GM21381 (cell line): ENCODE results near the gene TMEM167A.

ENCODE experiments used
- ATAC-seq: cut with Tn5 transposase; IDR thresholded peaks from one replicate; pipeline ENCODE4 v1.9.1; 2021; ENCODE audit warnings: mild to moderate bottlenecking, moderate library complexity; ENCODE audit not compliant: unreplicated experiment

The TMEM167A gene

GRCh38 chr5:83035373-83036100, 41.7 kb downstream of the TMEM167A start:
- no peak for ATAC-seq

GRCh38 chr5:83034528-83035207, 42.5 kb downstream of the TMEM167A start:
- no peak for ATAC-seq

- no peak for ATAC-seq
Measured at GRCh38 chr5:83034036-83034435, 43.2 kb downstream of the TMEM167A start.

- ATAC-seq, result no peak
Measured at GRCh38 chr5:83031381-83031780, 45.8 kb downstream of the TMEM167A start.

- no peak for ATAC-seq
Measured at GRCh38 chr5:83029912-83030311, 47.3 kb downstream of the TMEM167A start.

- peak; percentile 80 for ATAC-seq
Measured at GRCh38 chr5:83026930-83027687, 50.1 kb downstream of the TMEM167A start.

GRCh38 chr5:83026516-83026915, 50.7 kb downstream of the TMEM167A start:
- no peak for ATAC-seq

GRCh38 chr5:83025690-83026478, 51.3 kb downstream of the TMEM167A start:
- ATAC-seq, result no peak

- no peak for ATAC-seq
Measured at GRCh38 chr5:83022334-83022733, 54.9 kb downstream of the TMEM167A start.

- ATAC-seq, result no peak
Measured at GRCh38 chr5:83015676-83016075, 61.5 kb downstream of the TMEM167A start.

- peak; percentile 100 for ATAC-seq
Measured at GRCh38 chr5:83011985-83012384, 65.2 kb downstream of the TMEM167A start.

GRCh38 chr5:83009408-83009807, 67.8 kb downstream of the TMEM167A start:
- no peak for ATAC-seq

- ATAC-seq, result no peak
Measured at GRCh38 chr5:83007755-83008154, 69.4 kb downstream of the TMEM167A start.

GRCh38 chr5:83006683-83007283, 70.4 kb downstream of the TMEM167A start:
- ATAC-seq, result no peak

GRCh38 chr5:83003791-83004190, 73.4 kb downstream of the TMEM167A start:
- no peak for ATAC-seq
